Small intestine (tissue), 7 donors: ENCODE measurements around the gene RGS16. TPM values are rescaled to one million over a fixed set of nuclear protein-coding genes. Genes with fewer than 3 reads are reported as not detected.

Source experiments
- DNase-seq, 2 donors: peaks; one replicate each; pipeline versions ENCODE4 v3.0.0 to v3.0.0-alpha.2; 2013
- FAIRE-seq: peaks from 2 replicates; lab custom pipeline; 2012; peaks lifted over from hg19 to GRCh38; lab: Jason Lieb, UNC
- H3K27ac ChIP-seq, 3 donors: one replicate each; pipeline ENCODE4 v1.5.1; 2013; ENCODE audit warnings: low read length in 2 of 3, mild to moderate bottlenecking in 2 of 3, control low read depth in 1 of 3, inconsistent platforms in 1 of 3, low read depth in 1 of 3, moderate library complexity in 1 of 3
- H3K27me3 ChIP-seq, 3 donors: one replicate each; pipeline ENCODE4 v1.6.1; 2013; ENCODE audit warnings: low read length in 3 of 3, inconsistent platforms in 1 of 3; ENCODE audit not compliant: control insufficient read depth in 3 of 3, insufficient read depth in 3 of 3
- H3K36me3 ChIP-seq, 3 donors: one replicate each; pipeline ENCODE4 v1.6.1; 2013; ENCODE audit warnings: low read length in 3 of 3, inconsistent platforms in 1 of 3, low read depth in 1 of 3, mild to moderate bottlenecking in 1 of 3, moderate library complexity in 1 of 3; ENCODE audit not compliant: control insufficient read depth in 3 of 3, insufficient read depth in 2 of 3
- H3K4me1 ChIP-seq, 3 donors: one replicate each; pipeline ENCODE4 v1.6.1; 2013; ENCODE audit warnings: low read length in 2 of 3, inconsistent platforms in 1 of 3, low read depth in 1 of 3, mild to moderate bottlenecking in 1 of 3, moderate library complexity in 1 of 3; ENCODE audit not compliant: control insufficient read depth in 3 of 3, insufficient read depth in 2 of 3
- H3K4me3 ChIP-seq, 3 donors: one replicate each; pipeline ENCODE4 v1.5.1; 2013; ENCODE audit warnings: low read length in 3 of 3, control low read depth in 1 of 3, inconsistent platforms in 1 of 3, low read depth in 1 of 3, mild to moderate bottlenecking in 1 of 3, moderate library complexity in 1 of 3
- H3K9me3 ChIP-seq, 2 donors: one replicate each; pipeline ENCODE4 v1.6.1; 2013; ENCODE audit warnings: low read depth in 1 of 2, low read length in 1 of 2; ENCODE audit not compliant: control insufficient read depth in 2 of 2, insufficient read depth in 1 of 2
- WGBS, 3 donors: extraction: QIAGEN DNeasy Blood & Tissue Kit; methylation state at CpG; one replicate each; pipeline ENCODE4 v1.1.7; 2013; 5-methylcytosine and 5-hydroxymethylcytosine counted together
- polyA plus RNA-seq, 4 donors: library from polyadenylated mRNA; stranded (reverse) in 3 of 4; unstranded in 1 of 4; fragments of 200-250 nt in 3 of 4; fragments of 120-200 nt in 1 of 4; gene quantifications; one replicate each; pipeline versions ENCODE4 v1.2.1 to v1.2.3, GENCODE V29; 2013
- donor health status: healthy with polysubstance abuse.
- donor health status: control.
- donor health status: control.
- donor health status: Bipolar disorder and iron deficiency.
- donor health status: healthy.

RGS16 gene
- polyA plus RNA-seq, 4 donors: 0.27 to 2.8 (median 0.88) TPM

- H3K36me3 ChIP-seq: peaks cover 0 to 3% (median 0%) of the 10 kb centered on the region in 3 donors
- H3K4me1 ChIP-seq: peaks cover 0 to 9% (median 0%) of the 10 kb centered on the region in 3 donors
- no peak overlapping the region for H3K4me3 ChIP-seq
- FAIRE-seq: no peak
- H3K27me3 ChIP-seq: peaks cover 0 to 18% (median 0%) of the 10 kb centered on the region in 3 donors
- WGBS, 3 donors: 87 to 94% (median 88%) methylated on average over 15 to 17 of the region's 17 CpGs
- no peak overlapping the region for H3K27ac ChIP-seq
- no peaks in the 10 kb centered on the region for H3K9me3 ChIP-seq
- no peak for DNase-seq
These were observed 4.0 kb downstream of the RGS16 start for GRCh38 chr1:182600036-182600713.

DNA sequence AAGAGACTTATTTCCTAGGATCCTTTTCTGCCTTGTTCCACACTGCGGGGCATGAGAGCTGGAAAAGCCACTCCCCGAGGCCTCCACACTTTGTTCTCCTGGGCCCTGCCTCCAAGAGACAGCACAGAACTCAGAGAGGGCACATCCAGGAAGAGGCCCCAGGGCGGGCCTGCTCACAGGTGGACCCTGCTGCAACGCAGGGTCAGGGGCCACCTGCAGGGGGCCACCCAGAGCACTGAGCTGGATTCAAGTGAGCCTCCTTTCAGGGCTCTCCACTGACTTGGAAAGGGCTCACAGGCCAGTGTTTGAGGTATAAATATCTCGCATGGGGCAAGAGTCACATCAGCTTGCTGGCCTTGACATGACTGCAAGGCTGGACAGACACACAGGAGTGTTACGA, 4.8 kb downstream of the RGS16 start:
- Histone ChIP-seq H3K27me3 (peaks cover 0 to 12% (median 0%) of the 10 kb centered on the region in 3 donors), H3K9me3 (no peaks in the 10 kb centered on the region), H3K4me3 (no peak overlapping the region), H3K4me1 (peaks cover 0 to 6% (median 0%) of the 10 kb centered on the region in 3 donors), H3K27ac (no peak overlapping the region), H3K36me3 (peaks cover 0 to 3% (median 0%) of the 10 kb centered on the region in 3 donors)
- no peak for FAIRE-seq
- no peak for DNase-seq
- WGBS, 3 donors: 78 to 81% (median 79%) methylated on average over 6 of the region's 6 CpGs

DNA sequence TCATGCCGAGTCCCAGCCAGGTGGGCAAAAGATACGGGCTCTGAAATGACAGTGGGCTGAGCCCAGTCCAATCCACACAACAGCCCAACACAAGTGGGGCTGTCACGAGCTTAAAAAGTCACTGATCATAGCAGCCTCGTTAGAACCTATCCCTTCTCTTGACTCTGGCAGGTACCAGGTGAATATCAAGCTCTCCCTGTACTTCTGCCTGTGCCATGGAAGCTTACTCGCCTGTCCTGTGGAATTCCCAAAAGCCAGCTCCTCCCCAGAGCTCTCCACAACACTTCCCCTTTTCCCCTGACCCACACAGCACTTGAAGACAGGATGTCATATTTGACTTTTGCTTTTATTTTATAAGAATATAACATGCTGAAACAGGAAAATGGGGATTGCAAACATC, 5.9 kb downstream of the RGS16 start:
- peaks cover 0 to 5% (median 0%) of the 10 kb centered on the region in 3 donors for H3K27me3 ChIP-seq
- peaks cover 0 to 3% (median 0%) of the 10 kb centered on the region in 3 donors for H3K36me3 ChIP-seq
- peak overlapping the region in 1 of 3 donors; percentile 11 for H3K27ac ChIP-seq
- H3K4me1 ChIP-seq: no peaks in the 10 kb centered on the region
- no peak overlapping the region for H3K4me3 ChIP-seq
- FAIRE-seq (no peak), DNase-seq (no peak)
- WGBS, 3 donors: 77 to 83% (median 77%) methylated on average over 5 of the region's 5 CpGs
- no peaks in the 10 kb centered on the region for H3K9me3 ChIP-seq

DNA sequence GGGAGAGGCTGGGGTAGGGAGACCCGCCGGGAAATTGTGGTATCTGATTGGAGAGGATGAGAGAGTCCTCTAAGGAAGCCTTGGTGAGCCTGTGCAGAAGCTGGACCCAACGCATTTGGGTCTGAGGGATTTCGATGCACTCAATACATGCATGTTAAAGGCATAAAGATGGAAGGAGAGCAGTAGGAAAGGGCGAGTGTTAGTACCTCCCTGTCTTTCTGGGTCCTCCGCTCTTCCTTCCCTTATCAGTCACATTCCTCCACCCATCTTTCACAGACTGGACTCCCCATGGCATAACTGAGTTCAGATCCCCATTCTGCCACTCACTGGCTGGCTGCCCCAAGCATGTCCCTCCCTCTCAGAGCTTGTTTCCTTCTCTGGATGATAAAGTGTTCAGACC, 7.3 kb downstream of the RGS16 start:
- Histone ChIP-seq H3K4me1 (no peaks in the 10 kb centered on the region), H3K36me3 (peaks cover 0 to 3% (median 0%) of the 10 kb centered on the region in 3 donors), H3K4me3 (no peak overlapping the region), H3K27me3 (no peaks in the 10 kb centered on the region), H3K27ac (no peak overlapping the region), H3K9me3 (no peaks in the 10 kb centered on the region)
- 86 to 95% (median 93%) methylated on average over 6 of the region's 6 CpGs for WGBS, 3 donors
- no peak for DNase-seq
- no peak for FAIRE-seq

DNA sequence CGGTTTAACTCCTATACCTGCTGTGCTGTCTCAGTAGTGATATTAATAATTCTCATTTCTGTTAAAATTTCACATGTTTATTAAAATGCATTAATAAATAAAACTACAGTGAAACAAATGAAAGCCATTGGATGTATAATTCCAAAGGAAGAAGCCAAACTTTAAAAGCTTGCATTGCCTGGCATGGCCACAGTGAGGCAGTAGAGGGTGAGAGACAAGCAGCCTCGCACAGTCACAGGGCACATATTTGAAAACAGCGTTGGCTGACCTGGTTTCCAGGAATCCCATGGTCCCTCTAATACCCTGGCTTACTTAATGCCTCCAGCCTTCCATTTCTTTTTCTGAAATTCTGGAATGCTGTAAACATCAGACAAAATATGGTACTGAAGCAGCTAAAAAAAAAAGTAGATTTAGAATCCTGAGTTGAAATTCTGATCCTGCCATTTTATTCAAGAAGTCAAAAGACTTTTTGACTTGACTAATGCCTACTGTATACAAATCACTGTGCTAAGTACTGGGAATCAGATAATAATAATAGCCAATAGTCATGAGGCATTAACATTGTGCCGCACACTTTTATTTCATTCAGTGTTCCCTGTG, 8.4 kb downstream of the RGS16 start:
- no peak overlapping the region for H3K4me3 ChIP-seq
- no peaks in the 10 kb centered on the region for H3K27me3 ChIP-seq
- no peak for FAIRE-seq
- DNase-seq: peak; percentile 66 to 67
- no peak overlapping the region for H3K27ac ChIP-seq
- H3K9me3 ChIP-seq: no peaks in the 10 kb centered on the region
- WGBS, 3 donors: 35 to 36% (median 35%) methylated on average over 4 of the region's 4 CpGs
- no peaks in the 10 kb centered on the region for H3K4me1 ChIP-seq
- no peaks in the 10 kb centered on the region for H3K36me3 ChIP-seq

GRCh38 chr1:182589931-182590330, 14.3 kb downstream of the RGS16 start:
- no peak for FAIRE-seq
- Histone ChIP-seq H3K9me3 (no peaks in the 10 kb centered on the region), H3K27me3 (no peaks in the 10 kb centered on the region), H3K4me1 (peaks cover 0 to 4% (median 0%) of the 10 kb centered on the region in 3 donors), H3K4me3 (no peak overlapping the region), H3K36me3 (peaks cover 0 to 14% (median 0%) of the 10 kb centered on the region in 3 donors), H3K27ac (no peak overlapping the region)
- 92 to 98% (median 94%) methylated on average over 5 of the region's 5 CpGs for WGBS, 3 donors
- DNase-seq: no peak

GRCh38 chr1:182589520-182589919, 14.7 kb downstream of the RGS16 start:
- Histone ChIP-seq H3K27me3 (no peaks in the 10 kb centered on the region), H3K4me3 (no peak overlapping the region), H3K27ac (peak overlapping the region; percentile 96 to 100 (median 96)), H3K36me3 (peaks cover 0 to 14% (median 0%) of the 10 kb centered on the region in 3 donors), H3K9me3 (no peaks in the 10 kb centered on the region), H3K4me1 (peaks cover 0 to 4% (median 4%) of the 10 kb centered on the region in 3 donors)
- DNase-seq (no peak), FAIRE-seq (no peak)
- WGBS, 3 donors: 87 to 88% (median 88%) methylated on average over 3 of the region's 3 CpGs

GRCh38 chr1:182588500-182589396, 15.4 kb downstream of the RGS16 start, which contains the start of gene RNASEL:
TSS of gene RNASEL (minus strand) at chr1:182589256. CDS start at chr1:182586806, 2,450 bp downstream.
- 0 to 3% (median 1%) methylated on average over 20 of the region's 20 CpGs for WGBS, 3 donors
- Histone ChIP-seq H3K4me3 (peak within 1 kb of the TSS; percentile 68 to 80 (median 70)), H3K27ac (peak within 1 kb of the TSS; percentile 96 to 100 (median 96)), H3K27me3 (no peaks in the 10 kb centered on the region), H3K4me1 (peaks cover 0 to 5% (median 4%) of the 10 kb centered on the region in 3 donors), H3K9me3 (no peaks in the 10 kb centered on the region), H3K36me3 (peaks cover 0 to 14% (median 0%) of the 10 kb centered on the region in 3 donors)
- FAIRE-seq (no peak), DNase-seq (peak; percentile 89 to 93)
